ENCODE data around the gene ACSM2A.
"Not testable (repeated sequence)": the region's sequence is repeated elsewhere in the genome, so short reads cannot be mapped to it uniquely, and the experiment has no call there.

The ACSM2A gene

DNA sequence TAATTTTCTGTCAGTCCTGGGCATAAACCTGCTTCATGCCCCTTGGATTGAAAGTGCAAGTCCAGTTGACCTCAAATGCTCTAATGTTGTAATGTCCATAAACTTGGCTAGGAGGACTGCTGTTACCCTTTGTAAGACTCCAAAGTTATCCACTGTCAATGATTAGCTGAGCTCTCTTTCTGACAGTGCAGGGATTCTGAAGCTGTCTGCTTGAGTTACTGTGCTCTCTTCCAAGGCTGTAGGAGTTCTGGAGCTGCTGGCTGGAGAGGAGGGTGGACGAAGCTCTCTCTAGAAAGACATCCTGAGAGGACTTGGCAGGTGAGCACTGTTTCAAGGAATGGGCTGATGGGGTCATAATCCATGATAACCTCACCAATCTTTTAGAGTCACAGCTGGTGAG, at the start of gene ACSM2A:
ACSM2A (plus strand) TSS at position 158 of the 400 bp plus-strand sequence. CDS start 8,594 bp downstream, outside the sequence.
- not testable (repeated sequence) for DNase-seq (ENCODE audit: low spot score)

GRCh38 chr16:20402651-20403050, 48.7 kb upstream of the ACSM2A start:
- no peak for DNase-seq (ENCODE audit: low spot score)

DNA sequence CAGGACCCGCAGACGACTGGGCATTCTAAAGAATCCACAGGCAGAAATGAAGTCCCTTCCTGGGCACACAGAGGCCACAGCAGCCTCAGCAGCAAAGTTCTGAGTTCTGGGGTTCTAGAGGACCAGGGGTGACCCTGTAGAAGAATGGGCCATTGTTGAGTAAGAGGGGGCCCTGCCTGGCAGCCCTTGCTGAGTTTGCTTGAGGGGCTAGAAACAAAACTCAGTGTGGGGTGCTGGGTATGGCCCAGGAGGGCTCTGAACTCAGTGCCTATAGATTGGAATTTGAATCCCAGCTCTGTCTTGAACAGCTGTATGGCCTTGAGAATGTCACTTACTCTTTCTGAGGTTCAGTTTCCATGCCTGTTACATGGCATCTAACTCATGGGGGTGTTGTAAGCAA, 46.7 kb upstream of the ACSM2A start, which contains the start of gene PDILT:
PDILT (minus strand) TSS at position 101 of the 400 bp plus-strand sequence. CDS start 5,437 bp downstream, outside the sequence.
- no peak for DNase-seq (ENCODE audit: low spot score)

DNA sequence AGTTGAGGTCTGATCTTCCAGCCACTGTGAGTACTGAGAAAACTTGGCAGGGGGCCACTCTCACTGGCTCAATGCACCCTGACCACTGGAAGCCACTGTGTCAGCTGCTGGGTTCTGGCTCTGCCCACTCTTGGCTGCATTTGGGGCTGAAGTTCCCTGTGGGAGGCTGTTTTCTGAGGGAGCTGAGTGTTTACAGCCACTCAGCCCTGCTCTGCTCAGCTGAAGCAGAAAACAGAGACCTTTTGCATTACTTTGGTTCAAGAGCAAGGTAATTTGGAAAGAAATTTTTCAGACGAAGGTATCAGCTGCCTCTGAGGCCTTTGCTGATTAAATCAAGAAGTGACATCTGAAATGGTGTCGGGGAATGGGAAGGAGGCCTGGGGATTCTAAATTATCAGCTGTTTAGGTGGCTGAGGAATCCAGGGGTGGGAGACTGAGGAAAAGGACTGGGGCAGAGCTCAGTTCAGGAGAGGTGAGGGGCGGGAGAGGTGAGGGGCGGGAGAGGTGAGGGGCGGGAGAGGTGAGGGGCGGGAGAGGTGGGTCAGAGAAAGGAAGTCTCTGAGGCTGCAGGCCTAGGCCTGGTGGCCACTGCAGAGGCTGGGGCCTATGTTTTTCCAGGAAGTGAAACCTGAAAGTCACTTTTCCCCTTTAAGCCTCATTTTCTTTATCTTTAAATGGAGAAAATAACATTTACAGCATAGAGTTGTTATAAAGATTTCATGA, 41.8 kb upstream of the ACSM2A start, which contains the start of gene ACSM5:
ACSM5 (plus strand) TSS at position 137 of the 723 bp plus-strand sequence. CDS start 1,951 bp downstream, outside the sequence.
- peak; percentile 48 for DNase-seq (ENCODE audit: low spot score)

GRCh38 chr16:20410121-20410723, 41.1 kb upstream of the ACSM2A start:
- no peak for DNase-seq (ENCODE audit: low spot score)

DNA sequence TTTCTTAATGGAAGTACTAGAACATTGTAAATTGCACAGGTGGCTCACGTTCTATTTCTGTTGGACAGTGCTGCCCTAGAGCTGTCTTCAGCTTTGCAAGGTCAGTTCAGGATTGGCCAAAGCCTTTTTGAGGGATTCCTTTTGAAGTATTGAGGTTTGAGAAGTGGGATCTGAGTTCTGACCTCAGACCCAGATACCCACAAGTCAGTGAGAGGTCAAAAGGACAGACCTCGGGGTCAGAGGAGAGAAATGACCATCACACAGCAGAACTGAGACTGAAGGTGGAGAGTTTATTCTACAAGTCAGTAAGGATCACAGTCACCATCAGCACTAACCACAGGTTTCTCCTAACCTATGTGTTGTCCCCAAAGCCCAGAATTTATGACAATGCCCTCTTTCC, 40.3 kb upstream of the ACSM2A start:
- no peak for DNase-seq (ENCODE audit: low spot score)

GRCh38 chr16:20415541-20415940, 35.8 kb upstream of the ACSM2A start:
- no peak for DNase-seq (ENCODE audit: low spot score)

- DNase-seq (ENCODE audit: low spot score) = not testable (repeated sequence)
These were observed 32.2 kb upstream of the ACSM2A start for GRCh38 chr16:20419093-20419492.

- DNase-seq (ENCODE audit: low spot score) = not testable (repeated sequence)
These were observed 29.6 kb upstream of the ACSM2A start for GRCh38 chr16:20421748-20422147.

GRCh38 chr16:20423772-20424128, 27.6 kb upstream of the ACSM2A start:
- DNase-seq (ENCODE audit: low spot score) = not testable (repeated sequence)

GRCh38 chr16:20424129-20424866, 27.0 kb upstream of the ACSM2A start:
- no peak for DNase-seq (ENCODE audit: low spot score)

- not testable (repeated sequence) for DNase-seq (ENCODE audit: low spot score)
These were observed 23.9 kb upstream of the ACSM2A start for GRCh38 chr16:20427401-20427797.

- not testable (repeated sequence) for DNase-seq (ENCODE audit: low spot score)
These were observed 21.8 kb upstream of the ACSM2A start for GRCh38 chr16:20429499-20429898.

DNA sequence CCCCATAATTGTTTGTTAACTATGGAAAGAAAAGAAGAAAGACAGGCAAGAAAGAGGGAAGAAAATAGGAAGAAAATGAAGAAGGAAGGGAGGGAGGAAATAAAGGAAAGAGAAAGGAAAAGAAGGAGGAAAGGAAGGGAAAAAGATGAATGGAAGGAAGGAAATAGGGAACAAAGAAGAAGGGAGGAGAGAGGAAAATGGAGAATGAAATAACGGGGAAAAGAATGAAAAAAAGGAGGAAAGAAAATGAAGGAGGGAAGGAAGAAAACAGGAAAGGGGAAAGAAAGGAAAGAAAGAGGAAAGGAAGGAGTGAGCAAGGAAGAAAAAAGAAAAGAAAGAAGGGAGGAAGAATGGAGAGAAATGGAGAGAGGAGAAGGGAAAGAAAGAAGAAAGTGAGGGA, 20.8 kb upstream of the ACSM2A start:
- DNase-seq (ENCODE audit: low spot score) = not testable (repeated sequence)

DNA sequence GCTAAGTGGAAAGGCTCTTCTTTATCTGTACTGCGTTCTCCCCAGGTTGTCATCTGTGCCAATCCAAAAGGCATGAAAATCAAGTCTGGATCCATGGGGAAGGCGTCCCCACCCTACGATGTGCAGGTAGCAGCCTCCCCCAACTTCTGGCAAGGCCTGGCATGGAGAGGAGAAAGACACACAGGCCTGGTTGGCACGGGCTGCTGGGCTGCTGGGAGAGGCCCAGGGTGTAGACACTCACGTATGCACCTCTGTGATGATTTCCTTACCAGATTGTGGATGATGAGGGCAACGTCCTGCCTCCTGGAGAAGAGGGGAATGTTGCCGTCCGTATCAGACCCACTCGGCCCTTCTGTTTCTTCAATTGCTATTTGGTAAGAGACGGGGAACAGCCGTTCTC, 20.4 kb upstream of the ACSM2A start:
- no peak for DNase-seq (ENCODE audit: low spot score)

GRCh38 chr16:20438950-20439349, 12.4 kb upstream of the ACSM2A start:
- DNase-seq (ENCODE audit: low spot score) = not testable (repeated sequence)

DNA sequence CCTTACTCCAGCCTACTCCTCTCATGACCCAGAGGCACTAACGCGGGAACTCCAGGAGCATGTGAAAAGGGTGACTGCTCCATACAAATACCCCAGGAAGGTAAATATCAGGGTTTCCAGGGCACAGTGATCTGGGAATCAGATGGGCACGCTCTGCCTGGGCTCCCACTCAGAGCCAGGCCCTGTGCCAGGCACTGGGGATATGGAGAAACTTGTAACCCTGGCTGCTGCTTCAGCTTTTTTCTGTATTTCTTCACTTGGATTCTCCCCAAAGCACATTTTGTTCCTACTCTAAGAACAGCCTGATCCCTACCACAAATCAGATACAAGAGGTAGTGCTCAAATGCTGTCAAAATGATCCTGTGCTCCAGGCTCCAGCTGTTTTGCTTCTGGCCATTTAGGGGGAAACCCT, 11.5 kb upstream of the ACSM2A start:
- DNase-seq (ENCODE audit: low spot score) = not testable (repeated sequence)

DNA sequence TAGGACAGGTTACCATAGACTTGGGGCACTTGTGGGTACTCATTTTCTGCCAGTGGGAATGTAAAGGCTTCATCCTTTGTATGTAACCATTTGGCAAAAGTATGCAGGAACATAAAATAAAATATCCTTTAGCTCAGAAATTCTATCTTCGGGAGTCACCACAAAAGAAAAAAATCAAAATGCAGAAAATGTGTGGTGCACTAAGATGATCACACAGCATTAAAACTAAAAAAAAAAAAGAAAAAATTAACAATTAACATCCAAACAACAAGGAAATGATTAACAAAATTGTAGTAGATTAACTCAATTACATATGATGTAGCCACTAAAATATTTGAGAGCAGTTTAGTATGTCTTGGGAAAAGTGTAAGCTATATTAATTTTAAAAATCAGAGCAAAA, 10.6 kb upstream of the ACSM2A start:
- not testable (repeated sequence) for DNase-seq (ENCODE audit: low spot score)

GRCh38 chr16:20441191-20441590, 10.1 kb upstream of the ACSM2A start:
- DNase-seq (ENCODE audit: low spot score) = no peak

GRCh38 chr16:20441859-20442258, 9.5 kb upstream of the ACSM2A start:
- not testable (repeated sequence) for DNase-seq (ENCODE audit: low spot score)

GRCh38 chr16:20446652-20447393, 4.5 kb upstream of the ACSM2A start:
- not testable (repeated sequence) for DNase-seq (ENCODE audit: low spot score)

GRCh38 chr16:20453633-20454032, 2.3 kb downstream of the ACSM2A start:
- not testable (repeated sequence) for DNase-seq (ENCODE audit: low spot score)
